Astrocyte (in vitro differentiated cells and primary cell): ENCODE measurements around the gene MN1. TPM values are rescaled to one million over a fixed set of nuclear protein-coding genes. Genes with fewer than 3 reads are reported as not detected.

Experiments
- DNase-seq: peaks from one replicate; pipeline ENCODE4 v3.0.0-alpha.2; 2010; ENCODE audit warnings: low read depth
- FAIRE-seq: peaks from 2 replicates; lab custom pipeline; 2011; peaks lifted over from hg19 to GRCh38; lab: Jason Lieb, UNC
- H2AFZ ChIP-seq: 2 replicates; pipeline ENCODE4 v1.6.0; 2012; ENCODE audit warnings: low read depth, low read length, inconsistent platforms
- H3K27ac ChIP-seq: 2 replicates; pipeline ENCODE4 v1.5.1; 2011; ENCODE audit warnings: low read depth, low read length, inconsistent platforms
- H3K27me3 ChIP-seq: 2 replicates; pipeline ENCODE4 v1.6.0; 2011; ENCODE audit warnings: low read length, inconsistent platforms; ENCODE audit not compliant: insufficient read depth
- H3K36me3 ChIP-seq: 2 replicates; pipeline ENCODE4 v1.5.1; 2011; ENCODE audit warnings: low read length, inconsistent platforms; ENCODE audit not compliant: insufficient read depth
- H3K4me1 ChIP-seq: 2 replicates; pipeline ENCODE4 v1.5.1; 2011; ENCODE audit warnings: low read length, inconsistent platforms; ENCODE audit not compliant: insufficient read depth
- H3K4me2 ChIP-seq: 2 replicates; pipeline ENCODE4 v1.6.0; 2012; ENCODE audit warnings: low read length, inconsistent platforms
- H3K4me3 ChIP-seq: 2 replicates; pipeline ENCODE4 v1.5.1; 2011; ENCODE audit warnings: low read depth, mild to moderate bottlenecking, low read length, inconsistent platforms; ENCODE audit not compliant: insufficient read depth
- H3K79me2 ChIP-seq: 2 replicates; pipeline ENCODE4 v1.6.0; 2012; ENCODE audit warnings: mild to moderate bottlenecking, low read length, inconsistent platforms; ENCODE audit not compliant: insufficient read depth
- H3K9ac ChIP-seq: 2 replicates; pipeline ENCODE4 v1.6.0; 2012; ENCODE audit warnings: mild to moderate bottlenecking, low read length, inconsistent platforms
- H3K9me3 ChIP-seq: 2 replicates; pipeline ENCODE4 v1.5.1; 2012; ENCODE audit warnings: low read depth, mild to moderate bottlenecking, low read length, inconsistent platforms; ENCODE audit not compliant: insufficient read depth
- H4K20me1 ChIP-seq: 2 replicates; pipeline ENCODE4 v1.6.0; 2012; ENCODE audit warnings: low read length, inconsistent platforms; ENCODE audit not compliant: insufficient read depth
- H3K27ac Mint-ChIP-seq: one replicate; pipeline ENCODE4 v1.8.0; 2021; ENCODE audit warnings: mild to moderate bottlenecking, mixed read lengths; ENCODE audit not compliant: unreplicated experiment
- H3K27me3 Mint-ChIP-seq: one replicate; pipeline ENCODE4 v1.8.0; 2021; ENCODE audit warnings: low read depth, mixed read lengths; ENCODE audit not compliant: unreplicated experiment
- H3K36me3 Mint-ChIP-seq: one replicate; pipeline ENCODE4 v1.8.0; 2021; ENCODE audit warnings: low read depth, mixed read lengths; ENCODE audit not compliant: unreplicated experiment
- H3K4me1 Mint-ChIP-seq: one replicate; pipeline ENCODE4 v1.8.0; 2021; ENCODE audit warnings: low read depth, mixed read lengths; ENCODE audit not compliant: unreplicated experiment
- H3K4me3 Mint-ChIP-seq: one replicate; pipeline ENCODE4 v1.8.0; 2021; ENCODE audit warnings: mild to moderate bottlenecking, moderate library complexity, mixed read lengths; ENCODE audit not compliant: unreplicated experiment
- H3K9me3 Mint-ChIP-seq: one replicate; pipeline ENCODE4 v1.8.0; 2021; ENCODE audit warnings: mild to moderate bottlenecking, mixed read lengths; ENCODE audit not compliant: unreplicated experiment
- CTCF ChIP-seq: IDR thresholded peaks from 2 replicates; pipeline ENCODE4 v1.5.1; 2011; ENCODE audit warnings: low read depth, mild to moderate bottlenecking, inconsistent platforms, low read length, moderate library complexity; ENCODE audit not compliant: insufficient read depth
- EZH2 ChIP-seq: IDR thresholded peaks from 2 replicates; pipeline ENCODE4 v1.6.1; 2012; ENCODE audit warnings: mild to moderate bottlenecking, low read length, inconsistent platforms; ENCODE audit not compliant: insufficient read depth
- total RNA-seq: library from RNA; stranded (reverse); gene quantifications from 2 replicates; pipeline ENCODE4 v1.2.1, GENCODE V29; 2021

The MN1 gene
- total RNA-seq, 1 donor from 2014 or later = 98.6 TPM

DNA sequence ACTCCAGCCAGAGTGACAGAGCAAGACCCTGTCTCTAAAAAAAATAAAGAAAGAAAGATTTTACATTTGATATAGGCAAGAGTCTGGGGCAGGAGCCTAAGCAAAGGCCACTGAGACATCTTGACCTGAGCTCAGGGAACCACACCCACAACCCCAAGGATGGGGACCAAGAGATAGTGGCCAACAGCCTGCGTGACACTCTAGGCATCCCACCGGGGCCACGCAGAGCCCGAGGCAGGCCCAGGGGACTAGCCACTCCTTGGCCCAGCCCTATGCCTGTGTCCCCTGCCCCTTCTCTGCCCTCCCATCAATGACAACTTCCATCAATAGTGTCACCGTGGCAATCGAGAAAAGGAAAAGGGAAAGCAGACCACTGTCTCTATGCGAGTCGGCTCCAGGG, 41.1 kb downstream of the MN1 start:
- Mint-ChIP-seq H3K4me1 (peaks cover 28% of the 10 kb centered on the region), H3K9me3 (no peaks in the 10 kb centered on the region), H3K27ac (no peak overlapping the region), H3K36me3 (peaks cover 39% of the 10 kb centered on the region), H3K27me3 (no peaks in the 10 kb centered on the region), H3K4me3 (no peak overlapping the region)
- peaks cover 98% of the 10 kb centered on the region for H4K20me1 ChIP-seq
- no peak overlapping the region for H2AFZ ChIP-seq
- no peak overlapping the region for H3K4me2 ChIP-seq
- no peak overlapping the region for H3K9ac ChIP-seq
- FAIRE-seq (no peak), DNase-seq (no peak)
- H3K4me1 ChIP-seq = peaks cover 4% of the 10 kb centered on the region
- H3K27ac ChIP-seq = no peak overlapping the region
- peaks cover 14% of the 10 kb centered on the region for H3K36me3 ChIP-seq
- TF ChIP-seq EZH2 = no peak
- TF ChIP-seq CTCF = no peak
- no peaks in the 10 kb centered on the region for H3K27me3 ChIP-seq
- H3K4me3 ChIP-seq = no peak overlapping the region
- peaks cover 96% of the 10 kb centered on the region for H3K79me2 ChIP-seq
- no peaks in the 10 kb centered on the region for H3K9me3 ChIP-seq

GRCh38 chr22:27757928-27758525, 43.5 kb downstream of the MN1 start:
- TF ChIP-seq EZH2 (no peak), CTCF (no peak)
- Histone ChIP-seq H3K27me3 (no peaks in the 10 kb centered on the region), H3K79me2 (peaks cover 96% of the 10 kb centered on the region), H3K36me3 (peaks cover 3% of the 10 kb centered on the region), H4K20me1 (peaks cover 98% of the 10 kb centered on the region), H3K9ac (peak overlapping the region; percentile 13), H2AFZ (no peak overlapping the region), H3K27ac (no peak overlapping the region), H3K4me2 (no peak overlapping the region), H3K4me3 (no peak overlapping the region), H3K4me1 (peaks cover 21% of the 10 kb centered on the region), H3K9me3 (no peaks in the 10 kb centered on the region)
- FAIRE-seq (no peak), DNase-seq (no peak)
- H3K27me3 Mint-ChIP-seq = no peaks in the 10 kb centered on the region
- H3K4me3 Mint-ChIP-seq = peak overlapping the region; percentile 64
- H3K36me3 Mint-ChIP-seq = peaks cover 35% of the 10 kb centered on the region
- H3K9me3 Mint-ChIP-seq = no peaks in the 10 kb centered on the region
- H3K27ac Mint-ChIP-seq = peak overlapping the region; percentile 58
- peaks cover 28% of the 10 kb centered on the region for H3K4me1 Mint-ChIP-seq

DNA sequence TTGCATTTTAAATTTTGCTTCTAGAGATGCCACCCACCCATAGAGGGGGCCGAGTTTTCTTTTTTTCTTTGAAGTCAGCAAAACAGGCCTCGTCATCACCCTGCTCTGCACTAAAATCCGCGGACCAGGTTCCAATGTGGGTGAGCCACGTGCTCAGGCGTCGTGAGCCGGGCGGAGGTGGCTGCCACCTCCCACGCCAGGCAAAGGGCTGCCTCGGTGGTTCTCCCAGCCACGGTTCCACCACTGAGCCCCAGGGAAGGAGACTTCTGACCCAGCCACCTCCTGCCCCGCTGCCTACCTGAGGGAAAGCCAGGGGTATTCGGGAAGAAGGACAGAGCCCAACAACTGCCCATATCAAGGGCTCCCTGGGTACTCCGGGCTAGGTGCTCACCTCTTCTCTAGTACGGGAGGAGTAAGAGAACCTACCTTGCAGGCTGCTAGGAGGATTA, 45.3 kb downstream of the MN1 start:
- Mint-ChIP-seq H3K9me3 (no peaks in the 10 kb centered on the region), H3K36me3 (peaks cover 34% of the 10 kb centered on the region), H3K27ac (peak overlapping the region; percentile 66), H3K4me3 (no peak overlapping the region), H3K4me1 (peaks cover 44% of the 10 kb centered on the region), H3K27me3 (no peaks in the 10 kb centered on the region)
- Histone ChIP-seq H2AFZ (no peak overlapping the region), H3K4me1 (peaks cover 26% of the 10 kb centered on the region), H3K9ac (no peak overlapping the region), H3K27me3 (no peaks in the 10 kb centered on the region), H3K79me2 (peaks cover 96% of the 10 kb centered on the region), H3K36me3 (peaks cover 2% of the 10 kb centered on the region), H3K9me3 (no peaks in the 10 kb centered on the region), H3K27ac (no peak overlapping the region), H4K20me1 (peaks cover 99% of the 10 kb centered on the region), H3K4me3 (no peak overlapping the region), H3K4me2 (no peak overlapping the region)
- FAIRE-seq (no peak), DNase-seq (no peak)
- TF ChIP-seq CTCF = no peak
- no peak for TF ChIP-seq EZH2
